HFF-Myc (cell line): ENCODE data around the gene PLCB3.

Experiments
- DNase-seq: peaks from one replicate; pipeline ENCODE4 v3.0.0-alpha.2; 2011; ENCODE audit warnings: low read depth; ENCODE audit errors: extremely low read depth
- H3K4me3 ChIP-seq: replicated peaks from 2 replicates; pipeline ENCODE4 v1.5.1; 2011; ENCODE audit warnings: low read depth, mild to moderate bottlenecking, control low read depth, low read length
- CTCF ChIP-seq: IDR thresholded peaks from 2 replicates; pipeline ENCODE4 v1.5.1; 2012; ENCODE audit warnings: mild to moderate bottlenecking, low read depth, low read length, control low read depth; ENCODE audit errors: missing control alignments

PLCB3 gene

GRCh38 chr11:64238076-64238475, 13.3 kb upstream of the PLCB3 start:
- DNase-seq: no peak
- H3K4me3 ChIP-seq: no peak overlapping the region
- no peak for TF ChIP-seq CTCF

DNA sequence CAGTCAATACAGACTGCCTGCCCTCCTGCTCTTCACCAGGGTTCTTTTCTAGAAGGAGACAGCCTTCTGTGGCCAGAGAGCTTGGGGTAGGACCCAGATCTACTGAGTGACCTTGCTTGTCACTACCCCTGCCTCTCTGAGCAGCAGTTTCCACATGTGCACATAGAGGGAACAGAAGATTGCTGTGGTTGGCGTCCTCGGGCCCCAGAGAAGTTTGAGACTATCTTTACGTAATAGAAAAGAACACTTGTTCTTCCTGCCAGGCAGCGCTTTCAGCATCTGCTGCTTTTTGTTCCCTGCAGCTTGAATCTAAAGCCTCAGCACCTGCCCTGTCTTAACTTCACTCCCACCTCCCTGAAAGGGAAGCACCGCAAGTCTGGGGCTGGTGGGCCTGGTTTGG, 12.3 kb upstream of the PLCB3 start:
- no peak for DNase-seq
- no peak for TF ChIP-seq CTCF
- H3K4me3 ChIP-seq: no peak overlapping the region

GRCh38 chr11:64239662-64240434, 11.5 kb upstream of the PLCB3 start:
- DNase-seq: no peak

DNA sequence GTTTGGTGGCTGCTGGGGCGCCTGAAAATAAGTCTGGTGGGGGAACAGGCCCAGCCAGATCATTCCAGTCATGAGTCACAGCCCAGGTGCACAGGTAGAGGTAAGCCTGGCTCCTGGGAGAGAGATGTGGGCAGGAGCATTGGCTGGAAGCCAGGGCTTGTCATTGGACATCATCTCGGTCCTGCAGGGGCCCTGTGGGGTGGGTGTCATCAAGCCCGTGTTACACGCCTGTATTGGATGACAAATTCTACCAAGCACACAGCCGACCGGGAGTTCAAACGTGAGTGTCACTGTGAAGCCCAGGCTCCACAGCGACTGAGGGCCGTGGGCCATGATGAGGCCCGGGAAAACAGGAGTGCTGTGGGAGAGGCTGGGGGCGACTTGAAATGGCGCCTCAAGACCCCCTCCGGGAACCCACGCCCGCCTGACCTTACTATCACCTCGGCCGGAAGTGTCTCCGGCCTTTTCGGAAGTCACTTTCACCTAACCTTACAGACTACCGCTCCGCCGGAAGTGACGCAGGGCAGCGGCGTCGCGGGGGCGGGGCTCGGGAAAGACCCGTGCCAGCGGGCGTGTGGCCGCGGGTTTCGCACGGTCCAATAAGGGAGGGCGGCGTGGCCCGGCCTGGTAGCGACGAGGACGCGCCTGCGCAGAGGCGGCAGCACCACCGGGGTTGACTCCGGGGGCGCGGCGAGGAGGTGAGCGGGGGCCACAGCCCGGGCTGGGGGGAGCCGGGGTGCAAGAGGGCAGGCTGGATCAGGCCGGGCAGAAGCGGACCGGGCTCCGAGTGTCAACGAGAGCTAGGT, 10.7 kb upstream of the PLCB3 start, which contains the start of gene FKBP2:
Gene FKBP2 (plus strand): TSS at position 661 of the 806 bp plus-strand sequence. CDS start 1,293 bp downstream, outside the sequence.
- peak; percentile 81 for DNase-seq
- H3K4me3 ChIP-seq: peak within 1 kb of the TSS; percentile 80
- TF ChIP-seq CTCF: no peak

More at GRCh38 chr11:64239662-64240434, 11.5 kb upstream of the PLCB3 start:
- peak overlapping the region; percentile 80 for H3K4me3 ChIP-seq
- no peak for TF ChIP-seq CTCF

DNA sequence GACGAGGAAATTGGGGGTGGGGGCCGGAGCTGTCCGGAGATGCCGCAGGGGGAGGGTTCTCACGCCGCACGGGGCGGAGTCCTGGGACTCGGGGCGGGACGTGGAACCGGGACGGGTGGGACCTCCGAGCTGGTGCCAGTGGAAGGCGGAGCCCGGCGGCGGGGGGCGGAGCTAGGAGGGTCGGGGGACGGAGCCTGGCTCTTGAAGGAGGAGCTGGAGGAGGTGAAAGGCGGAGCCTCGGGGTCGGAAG, 10.2 kb upstream of the PLCB3 start:
- DNase-seq: no peak

More for the DNA sequence above, 10.2 kb upstream of the PLCB3 start:
- peak overlapping the region; percentile 80 for H3K4me3 ChIP-seq
- no peak for TF ChIP-seq CTCF
